NK-92 treated with Interleukin-12 subunit alpha and Interleukin-12 subunit beta, amount 100 ng/mL, for 24 hours (cell line): ENCODE data around the gene TMEM182.

Experiments used
- DNase-seq: peaks from one replicate; lab custom pipeline; 2025; lab: John Stamatoyannopoulos, UW

TMEM182 gene

GRCh38 chr2:102768253-102768652 lies 6.4 kb downstream of the TMEM182 start:
- no peak for DNase-seq

- no peak for DNase-seq
Measured at GRCh38 chr2:102768892-102769291, 7.1 kb downstream of the TMEM182 start.

GRCh38 chr2:102770506-102770905 lies 8.7 kb downstream of the TMEM182 start:
- DNase-seq: no peak

GRCh38 chr2:102771114-102771513 lies 9.3 kb downstream of the TMEM182 start:
- no peak for DNase-seq

GRCh38 chr2:102772659-102773058 lies 10.8 kb downstream of the TMEM182 start:
- DNase-seq: no peak

- no peak for DNase-seq
Measured at GRCh38 chr2:102773149-102773705, 11.4 kb downstream of the TMEM182 start.

- DNase-seq: no peak
Measured at GRCh38 chr2:102778260-102778659, 16.4 kb downstream of the TMEM182 start.

GRCh38 chr2:102780467-102780866 lies 18.6 kb downstream of the TMEM182 start:
- no peak for DNase-seq

GRCh38 chr2:102782187-102782586 lies 20.4 kb downstream of the TMEM182 start:
- DNase-seq: no peak

- no peak for DNase-seq
Measured at GRCh38 chr2:102782933-102783332, 21.1 kb downstream of the TMEM182 start.

GRCh38 chr2:102783506-102784183 lies 21.8 kb downstream of the TMEM182 start:
- no peak for DNase-seq

- DNase-seq: no peak
Measured at GRCh38 chr2:102784940-102785339, 23.1 kb downstream of the TMEM182 start.

- no peak for DNase-seq
Measured at GRCh38 chr2:102788216-102788884, 26.5 kb downstream of the TMEM182 start.

- DNase-seq: no peak
Measured at GRCh38 chr2:102788885-102789260, 27.0 kb downstream of the TMEM182 start.

- DNase-seq: no peak
Measured at GRCh38 chr2:102789349-102790090, 27.7 kb downstream of the TMEM182 start.

- no peak for DNase-seq
Measured at GRCh38 chr2:102790091-102790455, 28.2 kb downstream of the TMEM182 start.

- no peak for DNase-seq
Measured at GRCh38 chr2:102792568-102793208, 30.9 kb downstream of the TMEM182 start.

- DNase-seq: no peak
Measured at GRCh38 chr2:102795641-102796040, 33.8 kb downstream of the TMEM182 start.

GRCh38 chr2:102796337-102796736 lies 34.5 kb downstream of the TMEM182 start:
- no peak for DNase-seq

GRCh38 chr2:102797486-102797885 lies 35.7 kb downstream of the TMEM182 start:
- no peak for DNase-seq

- no peak for DNase-seq
Measured at GRCh38 chr2:102798181-102798580, 36.4 kb downstream of the TMEM182 start.

GRCh38 chr2:102801098-102801718 lies 39.4 kb downstream of the TMEM182 start:
- DNase-seq: no peak
